ENCODE measurements around the gene SKIC8.
A peak's percentile ranks its signal among the peaks of the same experiment; 100 is the strongest.

SKIC8 gene

GRCh38 chr15:78282324-78282723, 17.1 kb downstream of the SKIC8 start:
- DNase-seq (ENCODE audit: low read depth in 2 of 2): no peak
- H3K4me3 ChIP-seq (replicated peaks in 1 of 2; ENCODE audit: low read depth in 2 of 2, low read length in 2 of 2): no peak overlapping the region
- TF ChIP-seq, protein P1, sequence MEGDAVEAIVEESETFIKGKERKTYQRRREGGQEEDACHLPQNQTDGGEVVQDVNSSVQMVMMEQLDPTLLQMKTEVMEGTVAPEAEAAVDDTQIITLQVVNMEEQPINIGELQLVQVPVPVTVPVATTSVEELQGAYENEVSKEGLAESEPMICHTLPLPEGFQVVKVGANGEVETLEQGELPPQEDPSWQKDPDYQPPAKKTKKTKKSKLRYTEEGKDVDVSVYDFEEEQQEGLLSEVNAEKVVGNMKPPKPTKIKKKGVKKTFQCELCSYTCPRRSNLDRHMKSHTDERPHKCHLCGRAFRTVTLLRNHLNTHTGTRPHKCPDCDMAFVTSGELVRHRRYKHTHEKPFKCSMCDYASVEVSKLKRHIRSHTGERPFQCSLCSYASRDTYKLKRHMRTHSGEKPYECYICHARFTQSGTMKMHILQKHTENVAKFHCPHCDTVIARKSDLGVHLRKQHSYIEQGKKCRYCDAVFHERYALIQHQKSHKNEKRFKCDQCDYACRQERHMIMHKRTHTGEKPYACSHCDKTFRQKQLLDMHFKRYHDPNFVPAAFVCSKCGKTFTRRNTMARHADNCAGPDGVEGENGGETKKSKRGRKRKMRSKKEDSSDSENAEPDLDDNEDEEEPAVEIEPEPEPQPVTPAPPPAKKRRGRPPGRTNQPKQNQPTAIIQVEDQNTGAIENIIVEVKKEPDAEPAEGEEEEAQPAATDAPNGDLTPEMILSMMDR (IDR thresholded peaks at IDR 0.05; ENCODE audit: low read depth, low read length): no peak

DNA sequence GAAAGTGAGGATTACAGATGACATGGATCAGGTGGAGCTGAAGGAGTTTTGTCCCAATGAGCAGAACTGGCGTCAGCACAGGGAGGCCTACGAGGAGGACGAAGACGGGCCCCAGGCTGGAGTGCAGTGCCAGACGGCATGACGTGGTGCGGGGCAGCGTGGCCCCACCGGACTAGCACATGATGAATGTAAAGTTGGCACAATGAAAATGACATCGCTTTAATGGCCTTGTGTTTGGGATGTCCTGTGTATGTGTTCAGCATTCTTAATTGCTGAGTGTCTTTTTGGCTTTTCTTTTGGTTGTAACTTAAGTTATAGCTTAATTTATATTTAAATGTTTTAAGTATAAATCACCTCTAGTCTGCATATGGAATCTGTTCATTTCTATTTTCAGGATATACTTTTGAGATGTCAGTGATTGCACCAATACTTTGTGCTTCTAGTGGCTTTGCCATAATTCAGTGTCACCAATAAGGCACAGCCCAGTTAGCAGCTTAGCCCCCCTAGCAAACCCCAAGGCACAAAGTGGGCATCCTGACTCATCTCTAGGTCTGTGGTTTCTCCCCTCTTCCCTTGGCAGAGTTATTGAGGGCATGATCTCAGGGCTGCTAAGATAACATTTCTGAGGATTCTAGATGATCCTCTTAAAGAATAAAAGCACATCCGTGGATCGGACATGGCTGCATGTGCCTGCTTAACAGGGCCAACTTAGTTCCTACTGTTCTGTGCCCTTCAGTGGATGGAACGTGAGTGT, 18.9 kb downstream of the SKIC8 start:
- no peak overlapping the region for H3K4me3 ChIP-seq (replicated peaks in 1 of 2; ENCODE audit: low read depth in 2 of 2, low read length in 2 of 2)
- TF ChIP-seq, protein P1 (IDR thresholded peaks at IDR 0.05; ENCODE audit: low read depth, low read length): no peak
- DNase-seq (ENCODE audit: low read depth in 2 of 2): no peak

DNA sequence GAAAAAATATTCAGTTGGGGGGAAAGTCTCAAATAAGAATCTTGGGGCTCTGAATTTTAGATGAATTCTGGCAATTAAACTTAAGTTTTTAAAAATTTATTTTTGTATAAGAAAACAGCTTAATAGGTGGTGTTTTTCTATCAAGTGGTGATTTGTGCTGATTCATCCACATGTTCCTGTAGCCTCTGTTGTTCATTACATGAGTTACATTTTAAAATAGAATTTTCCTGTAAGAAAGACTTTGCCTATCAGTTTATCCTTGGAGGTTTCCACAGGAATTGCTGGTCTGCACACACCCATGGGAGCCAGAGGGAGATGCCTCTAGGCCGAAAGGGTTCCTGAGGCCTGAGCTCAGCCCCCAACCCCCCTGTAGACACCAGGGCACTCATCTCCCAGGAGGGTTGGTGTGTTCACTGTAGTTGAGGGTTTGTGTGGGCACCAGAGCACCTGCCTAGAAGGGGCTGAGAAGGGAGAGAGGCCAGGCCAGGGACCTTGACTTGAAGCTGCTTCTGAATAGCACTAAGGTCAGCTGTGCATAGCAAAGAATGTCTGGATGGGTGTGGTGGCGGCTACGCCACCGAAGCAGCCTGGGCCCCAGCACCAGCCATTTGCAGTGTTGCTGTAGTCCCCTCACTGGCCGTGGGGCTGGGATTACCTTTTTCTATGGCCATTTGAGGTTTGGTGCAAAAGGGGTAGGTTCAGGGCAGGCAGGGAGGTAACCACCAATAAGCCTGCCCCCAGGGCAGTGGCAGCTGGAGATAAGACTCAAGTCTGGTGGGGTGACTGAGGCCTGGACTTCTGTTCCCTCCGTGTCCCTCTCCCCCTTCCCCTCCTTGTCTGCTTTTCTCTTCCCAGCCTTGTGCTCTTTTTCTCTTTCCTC, 23.1 kb downstream of the SKIC8 start:
- TF ChIP-seq, protein P1 (IDR thresholded peaks at IDR 0.05; ENCODE audit: low read depth, low read length): no peak
- DNase-seq (ENCODE audit: low read depth in 2 of 2): peak in 1 of 2 donors; percentile 5
- H3K4me3 ChIP-seq (replicated peaks in 1 of 2; ENCODE audit: low read depth in 2 of 2, low read length in 2 of 2): no peak overlapping the region

DNA sequence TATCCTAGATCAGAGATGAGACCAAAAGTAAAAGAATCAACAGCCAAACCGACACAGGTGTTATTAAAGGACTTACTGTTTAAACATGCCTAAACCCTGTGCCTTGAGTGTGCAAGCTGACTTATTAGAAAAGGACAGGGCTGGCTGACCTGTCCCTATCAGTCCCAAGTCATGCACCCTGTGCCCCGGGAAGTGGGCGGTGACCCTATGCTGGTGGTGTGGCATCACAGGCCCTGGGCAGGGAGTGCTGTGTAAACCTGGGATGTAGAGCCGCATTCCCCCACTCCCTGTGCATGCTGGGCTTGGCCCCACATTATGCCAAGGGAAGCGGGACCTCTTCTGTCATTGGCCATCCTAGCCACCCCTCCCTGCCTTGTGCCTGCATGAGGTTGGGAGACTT, 24.4 kb downstream of the SKIC8 start:
- TF ChIP-seq, protein P1 (IDR thresholded peaks at IDR 0.05; ENCODE audit: low read depth, low read length): no peak
- H3K4me3 ChIP-seq (replicated peaks in 1 of 2; ENCODE audit: low read depth in 2 of 2, low read length in 2 of 2): no peak overlapping the region
- no peak for DNase-seq (ENCODE audit: low read depth in 2 of 2)

- TF ChIP-seq, protein P1 (IDR thresholded peaks at IDR 0.05; ENCODE audit: low read depth, low read length): no peak
- no peak overlapping the region for H3K4me3 ChIP-seq (replicated peaks in 1 of 2; ENCODE audit: low read depth in 2 of 2, low read length in 2 of 2)
- no peak for DNase-seq (ENCODE audit: low read depth in 2 of 2)
Observed at GRCh38 chr15:78272776-78273175, 26.6 kb downstream of the SKIC8 start.

DNA sequence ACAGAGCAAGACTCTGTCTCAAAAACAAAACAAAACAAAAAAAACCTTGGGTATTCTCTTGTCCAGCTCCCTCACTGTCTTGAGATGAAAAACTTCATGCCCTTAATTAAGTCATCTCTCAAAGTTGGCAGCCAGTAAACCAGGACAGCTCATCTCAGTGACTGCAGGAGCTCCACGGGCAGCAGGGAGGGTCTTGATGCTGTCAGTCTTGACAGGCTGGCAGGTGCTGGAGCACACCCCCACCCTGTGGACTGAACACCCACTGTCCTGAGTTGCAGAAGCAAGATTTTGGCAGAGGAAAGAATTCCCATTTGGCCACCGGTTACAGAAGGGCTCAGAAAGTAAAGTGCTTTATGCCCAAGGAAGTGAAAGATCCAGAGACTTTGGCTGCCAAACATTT, 27.1 kb downstream of the SKIC8 start:
- no peak overlapping the region for H3K4me3 ChIP-seq (replicated peaks in 1 of 2; ENCODE audit: low read depth in 2 of 2, low read length in 2 of 2)
- DNase-seq (ENCODE audit: low read depth in 2 of 2): no peak
- TF ChIP-seq, protein P1 (IDR thresholded peaks at IDR 0.05; ENCODE audit: low read depth, low read length): no peak
